Nephron (organoid): ENCODE results near the gene TAX1BP1.

Experiments
- H3K27ac Mint-ChIP-seq, 3 experiments: 2 replicates each; pipeline ENCODE4 v1.8.0; 2020; ENCODE audit warnings: mixed read lengths in 3 of 3, mild to moderate bottlenecking in 2 of 3, moderate library complexity in 1 of 3
- H3K27me3 Mint-ChIP-seq: 2 replicates; pipeline ENCODE4 v1.8.0; 2021; ENCODE audit warnings: low read depth, mild to moderate bottlenecking, moderate library complexity, mixed read lengths
- H3K36me3 Mint-ChIP-seq: 2 replicates; pipeline ENCODE4 v1.8.0; 2020; ENCODE audit warnings: low read depth, mixed read lengths
- H3K4me1 Mint-ChIP-seq: 2 replicates; pipeline ENCODE4 v1.8.0; 2020; ENCODE audit warnings: mixed read lengths
- H3K4me3 Mint-ChIP-seq, 3 experiments: 2 replicates each; pipeline ENCODE4 v1.8.0; 2020; ENCODE audit warnings: mild to moderate bottlenecking in 3 of 3, mixed read lengths in 3 of 3, moderate library complexity in 2 of 3
- H3K9me3 Mint-ChIP-seq: 2 replicates; pipeline ENCODE4 v1.8.0; 2020; ENCODE audit warnings: mixed read lengths
- TF ChIP-seq, protein P1 (sequence below), 3 experiments: fragments of 200-600 bp; sonication (generic); IDR thresholded peaks; one replicate each; pipeline ENCODE4 v1.5.0; 2021; ENCODE audit warnings: antibody characterized with exemption in 3 of 3; ENCODE audit not compliant: unreplicated experiment in 3 of 3

TAX1BP1 gene

DNA sequence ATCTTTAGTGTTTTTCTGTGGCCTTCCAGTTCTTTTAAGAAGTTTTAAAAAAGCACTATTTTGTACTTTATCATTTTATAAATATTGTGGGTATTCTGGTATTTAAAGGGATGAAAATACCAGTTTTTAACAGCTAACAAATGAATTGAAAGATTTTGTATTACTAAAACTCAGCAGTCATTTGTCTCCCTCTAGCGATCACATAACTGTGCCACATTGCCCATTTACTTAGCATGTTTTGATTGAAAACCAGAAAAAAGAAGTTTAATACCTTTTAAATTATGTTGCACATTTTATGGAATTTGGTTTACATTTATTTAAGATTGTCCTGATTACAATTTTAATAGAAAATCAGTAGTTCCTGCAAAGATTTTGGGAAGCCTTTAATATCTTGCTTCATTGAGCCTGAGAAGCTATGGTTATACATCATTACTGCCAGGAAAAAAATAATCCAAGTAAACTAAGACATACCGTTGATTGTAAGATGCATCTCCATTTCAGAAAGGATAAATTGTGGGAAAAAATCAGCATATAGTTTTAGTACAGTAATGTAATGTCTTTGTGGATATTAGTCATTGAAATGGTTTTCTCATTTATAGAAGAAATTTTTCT is 34.9 kb downstream of the TAX1BP1 start:
- H3K36me3 Mint-ChIP-seq, result peaks cover 19% of the 10 kb centered on the region
- TF ChIP-seq, protein P1, sequence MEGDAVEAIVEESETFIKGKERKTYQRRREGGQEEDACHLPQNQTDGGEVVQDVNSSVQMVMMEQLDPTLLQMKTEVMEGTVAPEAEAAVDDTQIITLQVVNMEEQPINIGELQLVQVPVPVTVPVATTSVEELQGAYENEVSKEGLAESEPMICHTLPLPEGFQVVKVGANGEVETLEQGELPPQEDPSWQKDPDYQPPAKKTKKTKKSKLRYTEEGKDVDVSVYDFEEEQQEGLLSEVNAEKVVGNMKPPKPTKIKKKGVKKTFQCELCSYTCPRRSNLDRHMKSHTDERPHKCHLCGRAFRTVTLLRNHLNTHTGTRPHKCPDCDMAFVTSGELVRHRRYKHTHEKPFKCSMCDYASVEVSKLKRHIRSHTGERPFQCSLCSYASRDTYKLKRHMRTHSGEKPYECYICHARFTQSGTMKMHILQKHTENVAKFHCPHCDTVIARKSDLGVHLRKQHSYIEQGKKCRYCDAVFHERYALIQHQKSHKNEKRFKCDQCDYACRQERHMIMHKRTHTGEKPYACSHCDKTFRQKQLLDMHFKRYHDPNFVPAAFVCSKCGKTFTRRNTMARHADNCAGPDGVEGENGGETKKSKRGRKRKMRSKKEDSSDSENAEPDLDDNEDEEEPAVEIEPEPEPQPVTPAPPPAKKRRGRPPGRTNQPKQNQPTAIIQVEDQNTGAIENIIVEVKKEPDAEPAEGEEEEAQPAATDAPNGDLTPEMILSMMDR (IDR thresholded peaks at IDR 0.05; ENCODE audit: unreplicated experiment in 3 of 3), result peak; percentile 56 to 78 (median 62)
- H3K27ac Mint-ChIP-seq, result no peak overlapping the region
- H3K27me3 Mint-ChIP-seq, result no peaks in the 10 kb centered on the region
- no peak overlapping the region for H3K4me3 Mint-ChIP-seq
- no peaks in the 10 kb centered on the region for H3K4me1 Mint-ChIP-seq
- H3K9me3 Mint-ChIP-seq, result no peaks in the 10 kb centered on the region

DNA sequence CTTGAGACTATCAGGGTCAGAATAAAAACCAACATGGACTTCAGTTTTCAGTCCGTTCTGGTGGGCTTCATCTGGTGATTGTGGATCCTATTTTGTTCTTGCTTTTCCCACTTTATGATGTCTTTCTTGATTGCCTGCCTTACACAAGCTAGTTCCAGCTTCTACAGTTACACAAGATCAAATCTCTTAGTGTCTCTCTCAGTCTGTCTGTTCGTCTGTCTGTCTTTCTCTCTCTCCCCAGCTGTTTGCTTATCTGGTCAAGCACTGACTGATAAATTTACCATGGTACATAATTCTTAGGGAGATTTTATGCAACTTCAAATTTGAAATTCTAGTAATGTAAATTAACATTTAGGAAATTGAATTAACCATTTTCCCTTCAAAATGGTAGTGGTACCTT is 35.8 kb downstream of the TAX1BP1 start:
- H3K9me3 Mint-ChIP-seq, result no peaks in the 10 kb centered on the region
- H3K27me3 Mint-ChIP-seq, result no peaks in the 10 kb centered on the region
- no peak overlapping the region for H3K27ac Mint-ChIP-seq
- TF ChIP-seq, protein P1 (IDR thresholded peaks at IDR 0.05; ENCODE audit: unreplicated experiment in 3 of 3), result no peak
- H3K4me3 Mint-ChIP-seq, result no peak overlapping the region
- peaks cover 14% of the 10 kb centered on the region for H3K36me3 Mint-ChIP-seq
- no peaks in the 10 kb centered on the region for H3K4me1 Mint-ChIP-seq

DNA sequence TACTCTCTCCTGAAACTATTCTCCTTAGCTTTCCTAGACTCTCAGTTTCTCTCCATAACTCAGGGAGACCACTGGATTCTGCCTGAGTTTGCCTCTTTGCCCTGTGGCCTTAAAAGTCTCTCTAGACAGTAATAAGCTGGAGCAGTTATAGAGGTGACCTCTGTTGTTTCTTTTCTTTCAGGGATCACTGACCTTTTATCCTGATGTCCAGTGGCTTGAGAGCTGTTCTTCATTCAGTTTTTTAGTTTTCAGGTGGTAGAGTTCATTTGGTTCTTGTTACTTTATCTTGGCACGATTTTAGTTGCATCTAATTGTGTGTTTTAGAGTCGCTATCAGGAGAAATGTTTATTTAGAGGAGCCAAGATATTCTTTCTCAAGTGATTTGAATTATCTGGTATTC is 37.7 kb downstream of the TAX1BP1 start:
- H3K4me1 Mint-ChIP-seq, result no peaks in the 10 kb centered on the region
- TF ChIP-seq, protein P1 (IDR thresholded peaks at IDR 0.05; ENCODE audit: unreplicated experiment in 3 of 3), result no peak
- H3K4me3 Mint-ChIP-seq, result no peak overlapping the region
- no peaks in the 10 kb centered on the region for H3K36me3 Mint-ChIP-seq
- H3K9me3 Mint-ChIP-seq, result no peaks in the 10 kb centered on the region
- H3K27me3 Mint-ChIP-seq, result no peaks in the 10 kb centered on the region
- H3K27ac Mint-ChIP-seq, result no peak overlapping the region

DNA sequence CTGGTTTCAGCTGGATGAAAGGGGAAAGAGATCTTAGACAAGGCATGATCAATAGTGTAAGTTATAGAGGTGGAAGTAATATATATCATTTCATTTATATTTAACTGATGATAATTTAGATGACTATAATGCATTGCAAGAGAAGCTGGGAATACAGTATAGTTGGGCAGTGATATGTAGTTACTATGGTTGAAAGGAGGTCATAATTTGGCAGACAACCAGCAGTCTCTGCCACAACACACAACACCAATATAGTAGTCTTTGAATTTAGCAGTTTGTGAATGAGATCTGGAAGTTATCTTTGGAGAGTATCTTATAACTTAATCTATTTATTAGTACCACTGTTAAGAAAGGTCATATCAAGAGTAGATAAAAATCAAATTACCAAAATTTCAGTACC is 39.9 kb downstream of the TAX1BP1 start:
- TF ChIP-seq, protein P1 (IDR thresholded peaks at IDR 0.05; ENCODE audit: unreplicated experiment in 3 of 3), result no peak
- Mint-ChIP-seq H3K4me3 (no peak overlapping the region), H3K27me3 (no peaks in the 10 kb centered on the region), H3K4me1 (no peaks in the 10 kb centered on the region), H3K36me3 (no peaks in the 10 kb centered on the region), H3K27ac (no peak overlapping the region), H3K9me3 (no peaks in the 10 kb centered on the region)

DNA sequence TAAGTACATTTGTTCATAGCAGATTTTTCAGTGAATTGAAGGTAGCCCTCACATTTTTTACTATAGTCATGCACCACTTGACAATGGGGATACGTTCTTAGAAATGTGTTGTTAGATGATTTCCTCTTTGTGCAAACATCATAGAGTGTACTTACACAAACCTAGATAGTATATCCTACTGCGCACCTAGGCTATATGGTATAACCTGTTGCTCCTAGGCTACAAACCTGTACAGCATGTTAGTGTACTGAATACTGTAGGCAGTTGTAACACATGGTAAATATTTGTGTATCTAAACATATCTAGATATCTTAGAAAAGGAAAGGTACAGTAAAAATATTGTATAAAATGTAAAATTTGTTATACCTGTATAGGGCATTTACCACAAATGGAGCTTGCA is 41.2 kb downstream of the TAX1BP1 start:
- Mint-ChIP-seq H3K4me3 (no peak overlapping the region), H3K4me1 (no peaks in the 10 kb centered on the region), H3K36me3 (peaks cover 5% of the 10 kb centered on the region), H3K27me3 (no peaks in the 10 kb centered on the region), H3K27ac (no peak overlapping the region), H3K9me3 (no peaks in the 10 kb centered on the region)
- TF ChIP-seq, protein P1 (IDR thresholded peaks at IDR 0.05; ENCODE audit: unreplicated experiment in 3 of 3), result no peak

DNA sequence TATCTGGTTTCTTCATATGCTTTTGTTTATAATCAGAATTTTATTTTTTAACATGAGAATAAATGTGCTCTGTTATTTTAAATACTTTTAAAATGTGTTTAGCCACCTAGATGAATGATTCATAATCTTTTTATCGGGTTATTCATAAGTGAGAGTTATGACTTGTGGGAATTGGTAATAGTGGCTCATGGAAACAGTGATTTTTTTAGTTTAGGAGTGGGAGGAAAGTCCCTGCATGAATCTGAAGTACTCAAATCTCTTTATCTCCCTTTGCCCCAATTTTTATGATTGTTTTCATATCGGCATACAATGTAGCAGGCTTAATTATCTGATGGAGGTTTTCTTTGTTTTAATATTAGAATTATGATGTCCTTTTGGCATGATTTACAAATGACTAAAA is 42.9 kb downstream of the TAX1BP1 start:
- H3K27ac Mint-ChIP-seq, result no peak overlapping the region
- peaks cover 16% of the 10 kb centered on the region for H3K36me3 Mint-ChIP-seq
- H3K4me1 Mint-ChIP-seq, result no peaks in the 10 kb centered on the region
- no peaks in the 10 kb centered on the region for H3K27me3 Mint-ChIP-seq
- TF ChIP-seq, protein P1 (IDR thresholded peaks at IDR 0.05; ENCODE audit: unreplicated experiment in 3 of 3), result no peak
- H3K4me3 Mint-ChIP-seq, result no peak overlapping the region
- H3K9me3 Mint-ChIP-seq, result no peaks in the 10 kb centered on the region
